ENCODE measurements around the gene UBE2E1.

- TF ChIP-seq, protein P1, sequence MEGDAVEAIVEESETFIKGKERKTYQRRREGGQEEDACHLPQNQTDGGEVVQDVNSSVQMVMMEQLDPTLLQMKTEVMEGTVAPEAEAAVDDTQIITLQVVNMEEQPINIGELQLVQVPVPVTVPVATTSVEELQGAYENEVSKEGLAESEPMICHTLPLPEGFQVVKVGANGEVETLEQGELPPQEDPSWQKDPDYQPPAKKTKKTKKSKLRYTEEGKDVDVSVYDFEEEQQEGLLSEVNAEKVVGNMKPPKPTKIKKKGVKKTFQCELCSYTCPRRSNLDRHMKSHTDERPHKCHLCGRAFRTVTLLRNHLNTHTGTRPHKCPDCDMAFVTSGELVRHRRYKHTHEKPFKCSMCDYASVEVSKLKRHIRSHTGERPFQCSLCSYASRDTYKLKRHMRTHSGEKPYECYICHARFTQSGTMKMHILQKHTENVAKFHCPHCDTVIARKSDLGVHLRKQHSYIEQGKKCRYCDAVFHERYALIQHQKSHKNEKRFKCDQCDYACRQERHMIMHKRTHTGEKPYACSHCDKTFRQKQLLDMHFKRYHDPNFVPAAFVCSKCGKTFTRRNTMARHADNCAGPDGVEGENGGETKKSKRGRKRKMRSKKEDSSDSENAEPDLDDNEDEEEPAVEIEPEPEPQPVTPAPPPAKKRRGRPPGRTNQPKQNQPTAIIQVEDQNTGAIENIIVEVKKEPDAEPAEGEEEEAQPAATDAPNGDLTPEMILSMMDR (conservative IDR thresholded peaks at IDR 0.05), result no peak
- TF ChIP-seq EZH2 (IDR thresholded peaks at IDR 0.05; ENCODE audit: low read depth), result no peak
Measured at GRCh38 chr3:23795096-23795495, 10.7 kb upstream of the UBE2E1 start.

Measured in PC-9 (cell line).